K562 (cell line): Measurements from ENCODE around the gene SNRPB. TPM values are rescaled to one million over a fixed set of nuclear protein-coding genes. Genes with fewer than 3 reads are reported as not detected.

Experiments
- ATAC-seq: fragments of 200-7000 bp; cut with Tn5 transposase; 3 replicates; pipeline ENCODE4 v1.9.1; 2020; ENCODE audit warnings: moderate library complexity
- BruUV-seq: library from RNA; stranded (reverse); fragments of 400-500 nt; replicated peaks from 2 replicates; lab custom pipeline; 2021; lab: Mats Ljungman, UMichigan
- CTCF ChIA-PET: fragments of 300-600 bp; formaldehyde crosslinking; extraction: SDS; loops from one replicate; lab custom pipeline; 2021; ENCODE audit warnings: low intra/inter-chr PET ratio; lab: Yijun Ruan, JAX
- POLR2A ChIA-PET: fragments of 300-600, 350-650 bp; sonication (Branson Sonifier 250); formaldehyde crosslinking; extraction: SDS; loops from one replicate; lab custom pipeline; 2021; ENCODE audit warnings: antibody characterized with exemption, inconsistent platforms; lab: Yijun Ruan, JAX
- DNase-seq, 4 experiments: peaks; one replicate each; pipeline versions ENCODE4 v3.0.0 to v3.0.0-alpha.2; 2011 to 2018; ENCODE audit warnings: low spot score in 3 of 4, mixed read lengths in 3 of 4; ENCODE audit errors: extremely low read depth in 1 of 4
- FAIRE-seq: peaks from 2 replicates; lab custom pipeline; 2011; peaks lifted over from hg19 to GRCh38; lab: Jason Lieb, UNC
- H2AFZ ChIP-seq: 2 replicates; pipeline ENCODE4 v1.6.0; 2011; ENCODE audit warnings: low read depth, low read length, control low read depth, inconsistent platforms
- H3K27ac ChIP-seq: fragments of 200-600 bp; 3 replicates; pipeline ENCODE4 v1.8.0; 2011; ENCODE audit warnings: low read depth, mild to moderate bottlenecking, control low read depth, inconsistent platforms, low read length, moderate library complexity, mixed read lengths; ENCODE audit errors: extremely low read depth
- H3K27me3 ChIP-seq, 2 experiments: fragments of 300-600 bp in 1 of 2; 2 replicates in 1 of 2; 3 replicates in 1 of 2; pipeline versions ENCODE4 v1.6.0 to v1.8.0; 2011; ENCODE audit warnings: inconsistent platforms in 2 of 2, low read length in 2 of 2, mild to moderate bottlenecking in 1 of 2, mixed read lengths in 1 of 2, moderate library complexity in 1 of 2; ENCODE audit not compliant: control insufficient read depth in 2 of 2, insufficient read depth in 2 of 2
- H3K36me3 ChIP-seq: fragments of 300-600 bp; 3 replicates; pipeline ENCODE4 v1.8.0; 2011; ENCODE audit warnings: mild to moderate bottlenecking, low read length, inconsistent platforms; ENCODE audit not compliant: control insufficient read depth, insufficient read depth
- H3K4me1 ChIP-seq, 2 experiments: fragments of 200-600 bp in 1 of 2; replicated peaks in 1 of 2; 2 replicates in 1 of 2; 3 replicates in 1 of 2; pipeline versions ENCODE4 v1.5.1 to v1.8.0; 2011; ENCODE audit warnings: inconsistent platforms in 2 of 2, low read length in 2 of 2, mild to moderate bottlenecking in 1 of 2, mixed read lengths in 1 of 2, moderate library complexity in 1 of 2; ENCODE audit not compliant: control insufficient read depth in 2 of 2, insufficient read depth in 2 of 2
- H3K4me2 ChIP-seq: 2 replicates; pipeline ENCODE4 v1.6.1; 2011; ENCODE audit warnings: low read length, control low read depth, inconsistent platforms, mixed read lengths; ENCODE audit not compliant: insufficient read depth
- H3K4me3 ChIP-seq: fragments of 200-600 bp; sonication (generic), shearing (Covaris generic); 2 replicates; pipeline ENCODE4 v1.5.1; 2016; ENCODE audit warnings: control low read depth, inconsistent platforms
- H3K79me2 ChIP-seq: fragments of 200-600 bp; 3 replicates; pipeline ENCODE4 v1.8.0; 2011; ENCODE audit warnings: low read length, inconsistent platforms; ENCODE audit not compliant: control insufficient read depth, insufficient read depth
- H3K9ac ChIP-seq, 2 experiments: 2 replicates each; pipeline versions ENCODE4 v1.6.0 to v1.6.1; 2011; ENCODE audit warnings: low read depth in 2 of 2, low read length in 2 of 2, control low read depth in 1 of 2, inconsistent platforms in 1 of 2, mild to moderate bottlenecking in 1 of 2, mixed read lengths in 1 of 2; ENCODE audit not compliant: insufficient read depth in 1 of 2
- H3K9me1 ChIP-seq: one replicate; pipeline ENCODE4 v1.6.0; 2011; ENCODE audit warnings: inconsistent platforms, mild to moderate bottlenecking, low read length, moderate library complexity; ENCODE audit not compliant: control insufficient read depth, insufficient read depth
- H3K9me3 ChIP-seq: replicated peaks from 2 replicates; pipeline ENCODE4 v1.5.1; 2011; ENCODE audit warnings: low read depth, low read length, inconsistent platforms; ENCODE audit not compliant: control insufficient read depth, insufficient read depth
- H4K20me1 ChIP-seq: replicated peaks from 2 replicates; pipeline ENCODE4 v1.6.1; 2011; ENCODE audit warnings: low read length, inconsistent platforms, mixed read lengths; ENCODE audit not compliant: control insufficient read depth, insufficient read depth
- ARNT ChIP-seq, 2 experiments: fragments of 450-650 bp; IDR thresholded peaks; 2 replicates each; pipeline ENCODE4 v1.6.1; 2016; ENCODE audit warnings: mild to moderate bottlenecking in 1 of 2
- BDP1 ChIP-seq: IDR thresholded peaks from 3 replicates; pipeline ENCODE4 v1.6.1; 2011; ENCODE audit not compliant: insufficient read length, insufficient read depth
- CBFA2T3 ChIP-seq: fragments of 450-650 bp; IDR thresholded peaks from 2 replicates; pipeline ENCODE4 v1.6.1; 2017
- HNRNPK ChIP-seq: fragments of 200-400 bp; formaldehyde crosslinking; IDR thresholded peaks from one replicate; pipeline ENCODE4 v1.6.1; 2018; ENCODE audit warnings: mild to moderate bottlenecking, low read depth, low read length; ENCODE audit not compliant: poor library complexity, severe bottlenecking
- JUND ChIP-seq, 2 experiments: IDR thresholded peaks; 2 replicates in 1 of 2; 3 replicates in 1 of 2; pipeline ENCODE4 v1.6.1; 2011; ENCODE audit warnings: borderline replicate concordance in 2 of 2, low read depth in 2 of 2, low read length in 2 of 2, improper control_type of control experiment in 1 of 2, missing biosample characterization in 1 of 2, missing genetic modification characterization in 1 of 2, missing genetic modification reagents in 1 of 2
- POU5F1 ChIP-seq: fragments of 150-350 bp; IDR thresholded peaks from 2 replicates; pipeline ENCODE4 v1.6.1; 2014; ENCODE audit warnings: borderline replicate concordance, low read length, low read depth, mild to moderate bottlenecking; ENCODE audit not compliant: partially characterized antibody
- SPI1 ChIP-seq: IDR thresholded peaks from 2 replicates; pipeline ENCODE4 v1.6.1; 2011; ENCODE audit warnings: low read depth, low read length, control low read depth, borderline replicate concordance
- TCF3 ChIP-seq: sonication (generic); formaldehyde crosslinking; IDR thresholded peaks from 2 replicates; pipeline ENCODE4 v1.4.0; 2020; ENCODE audit warnings: mild to moderate bottlenecking, missing genetic modification reagents
- TEAD4 ChIP-seq, 2 experiments: sonication (generic) in 1 of 2; formaldehyde crosslinking in 1 of 2; IDR thresholded peaks; 2 replicates each; pipeline versions ENCODE4 v1.6.1 to v1.8.0; 2012 to 2022; ENCODE audit warnings: borderline replicate concordance in 1 of 2, inconsistent platforms in 1 of 2, low read length in 1 of 2, mild to moderate bottlenecking in 1 of 2, missing genetic modification reagents in 1 of 2
- TGIF2 ChIP-seq: sonication (generic); formaldehyde crosslinking; IDR thresholded peaks from 2 replicates; pipeline ENCODE4 v1.8.1; 2022; ENCODE audit warnings: mild to moderate bottlenecking, missing genetic modification reagents, moderate library complexity
- THRAP3 ChIP-seq: fragments of 450-650 bp; IDR thresholded peaks from 2 replicates; pipeline ENCODE4 v1.6.1; 2016; ENCODE audit warnings: mild to moderate bottlenecking, inconsistent platforms, borderline replicate concordance
- ZEB2 ChIP-seq: fragments of 450-650 bp; IDR thresholded peaks from 2 replicates; pipeline ENCODE4 v1.6.1; 2016
- ZNF695 ChIP-seq: fragments of 450-650 bp; formaldehyde crosslinking; IDR thresholded peaks from 2 replicates; pipeline ENCODE4 v1.4.0; 2020; ENCODE audit warnings: mild to moderate bottlenecking, moderate library complexity
- WGBS: fragments of 100-300 bp; shearing (Covaris generic); methylation state at CpG from one replicate; pipeline ENCODE4 v1.1.6; 2016; ENCODE audit warnings: low coverage, mixed read lengths; ENCODE audit not compliant: insufficient coverage; ENCODE audit errors: missing lambda C conversion rate; 5-methylcytosine and 5-hydroxymethylcytosine counted together
- in situ Hi-C: fragments of 300-500 bp; cut with MboI; formaldehyde crosslinking; loops from 4 replicates; pipeline ENCODE4 v1.15.0; 2018; ENCODE audit warnings: inconsistent platforms, mixed read lengths
- intact Hi-C: fragments of 100-400 bp; cut with micrococcal nuclease; formaldehyde crosslinking; loops from 2 replicates; pipeline ENCODE4 v1.14.2; 2022
- polyA plus RNA-seq, 8 experiments: library from polyadenylated mRNA; depleted of rRNA in 4 of 8; stranded (reverse) in 5 of 8; unstranded in 3 of 8; fragments of >200 nt; fragmentation: Nextera tagmentation in 2 of 8; fragmentation: Illumina TruSeq in 1 of 8; extraction: Ambion mirVana in 2 of 8; extraction: Trizol in 1 of 8; gene quantifications; 2 replicates each; pipeline versions ENCODE4 v1.2.1 to v1.2.3, GENCODE V29; 2011 to 2014; ENCODE audit warnings: inconsistent platforms in 1 of 8, missing spikeins in 1 of 8
- total RNA-seq, 7 experiments: library from RNA; depleted of rRNA in 6 of 7; stranded (reverse); fragments of >200 nt in 6 of 7; fragmentation: Illumina TruSeq in 2 of 7; extraction: Trizol in 2 of 7; gene quantifications; 2 replicates each; pipeline versions ENCODE4 v1.2.1 to v1.2.3, GENCODE V29; 2011 to 2021; ENCODE audit warnings: low replicate concordance in 1 of 7
- TF ChIP-seq, protein P1 (sequence below): fragments of 200-800 bp; sonication (Bioruptor generic); IDR thresholded peaks from 2 replicates; pipeline ENCODE4 v1.6.1; 2016; ENCODE audit warnings: missing genetic modification characterization, missing compliant biosample characterization
- TF ChIP-seq, protein P2 (sequence below), 2 experiments: fragments of 450-650 bp in 1 of 2; sonication (generic) in 1 of 2; formaldehyde crosslinking in 1 of 2; IDR thresholded peaks in 1 of 2; conservative IDR thresholded peaks in 1 of 2; 2 replicates each; pipeline versions ENCODE4 v1.6.1 to v1.8.1; 2016 to 2023; ENCODE audit warnings: mild to moderate bottlenecking in 2 of 2, moderate library complexity in 2 of 2, inconsistent platforms in 1 of 2, missing genetic modification reagents in 1 of 2

The SNRPB gene
- total and polyA plus RNA-seq, 9 of the 15 experiments (the other 6 are each of a cell fraction or from before 2014, with no cell fraction given): 13.1 to 615 (median 266) TPM

DNA sequence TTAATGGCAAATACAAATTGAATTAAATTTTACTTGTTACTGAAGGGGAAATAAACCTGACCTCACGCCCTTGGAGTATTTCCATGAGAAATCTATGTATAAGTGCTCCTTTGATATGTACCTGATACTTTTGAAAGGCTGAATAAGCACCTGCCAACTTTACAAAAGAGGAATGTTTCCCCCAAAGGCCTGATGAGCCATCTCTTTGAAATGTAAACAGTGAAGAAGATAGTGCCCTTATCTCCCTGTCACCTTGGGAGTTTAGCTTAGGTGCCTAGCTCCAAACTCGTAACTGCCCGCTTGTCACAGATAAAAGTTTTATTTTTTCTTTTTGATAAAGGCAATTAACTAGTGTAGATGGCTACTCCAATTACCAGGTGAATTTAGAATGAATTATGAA, 39.2 kb upstream of the SNRPB start:
- intact Hi-C loops (no loop called here), in situ Hi-C loops (no loop called here)
- Histone ChIP-seq H3K27ac (peak overlapping the region; percentile 94; the same call in 2 of the 3 replicates), H3K27me3 (no peaks in the 10 kb centered on the region), H3K36me3 (no peaks in the 10 kb centered on the region), H3K79me2 (peaks cover 19% of the 10 kb centered on the region), H3K9me3 (no peaks in the 10 kb centered on the region), H2AFZ (no peak overlapping the region), H3K9ac (peak overlapping the region in 1 of 2 experiments; percentile 87; a peak in 1 of 4 replicates), H3K4me3 (no peak overlapping the region), H3K4me2 (peak overlapping the region; percentile 85), H3K9me1 (no peaks in the 10 kb centered on the region), H3K4me1 (peaks cover 9 to 16% of the 10 kb centered on the region in 2 experiments; a peak in 4 of 5 replicates), H4K20me1 (no peaks in the 10 kb centered on the region)
- whole genome bisulfite sequencing: 0% methylated on average over 3 of the region's 3 CpGs
- CTCF ChIA-PET: no interaction called here
- BruUV-seq: no TSS peak
- DNase-seq (no peak), ATAC-seq (no peak), FAIRE-seq (no peak)
- POLR2A ChIA-PET: interaction anchor here (1.2 to 1.9 kb wide), 4 partner anchors 10 to 42 kb away, joined by 3 to 10 read pairs (median 4); partner anchors contain the start of gene SNRPB
- TF ChIP-seq ZEB2 (peak; percentile 35; the same call in 1 of the 2 replicates), TGIF2 (CRISPR knock-in tag) (no peak), HNRNPK (no peak), TEAD4 (IDR thresholded peaks at IDR 0.05; ENCODE audit: low read length) (peak; percentile 41; the same call in 1 of the 2 replicates), TEAD4 (CRISPR knock-in tag; IDR thresholded peaks at IDR 0.05; ENCODE audit: borderline replicate concordance) (no peak), JUND (IDR thresholded peaks at IDR 0.05; ENCODE audit: borderline replicate concordance, low read depth, low read length) (peak; percentile 43; the same call in 1 of the 2 replicates), JUND (tag; IDR thresholded peaks at IDR 0.05; ENCODE audit: borderline replicate concordance, low read depth, low read length) (no peak; the same call in 2 of the 3 replicates), ARNT (IDR thresholded peaks at IDR 0.05) (no peak), SPI1 (no peak), POU5F1 (no peak), CBFA2T3 (peak; percentile 60), TCF3 (CRISPR knock-in tag) (peak; percentile 52), THRAP3 (no peak), ZNF695 (no peak), BDP1 (no peak)
- TF ChIP-seq, protein P1, sequence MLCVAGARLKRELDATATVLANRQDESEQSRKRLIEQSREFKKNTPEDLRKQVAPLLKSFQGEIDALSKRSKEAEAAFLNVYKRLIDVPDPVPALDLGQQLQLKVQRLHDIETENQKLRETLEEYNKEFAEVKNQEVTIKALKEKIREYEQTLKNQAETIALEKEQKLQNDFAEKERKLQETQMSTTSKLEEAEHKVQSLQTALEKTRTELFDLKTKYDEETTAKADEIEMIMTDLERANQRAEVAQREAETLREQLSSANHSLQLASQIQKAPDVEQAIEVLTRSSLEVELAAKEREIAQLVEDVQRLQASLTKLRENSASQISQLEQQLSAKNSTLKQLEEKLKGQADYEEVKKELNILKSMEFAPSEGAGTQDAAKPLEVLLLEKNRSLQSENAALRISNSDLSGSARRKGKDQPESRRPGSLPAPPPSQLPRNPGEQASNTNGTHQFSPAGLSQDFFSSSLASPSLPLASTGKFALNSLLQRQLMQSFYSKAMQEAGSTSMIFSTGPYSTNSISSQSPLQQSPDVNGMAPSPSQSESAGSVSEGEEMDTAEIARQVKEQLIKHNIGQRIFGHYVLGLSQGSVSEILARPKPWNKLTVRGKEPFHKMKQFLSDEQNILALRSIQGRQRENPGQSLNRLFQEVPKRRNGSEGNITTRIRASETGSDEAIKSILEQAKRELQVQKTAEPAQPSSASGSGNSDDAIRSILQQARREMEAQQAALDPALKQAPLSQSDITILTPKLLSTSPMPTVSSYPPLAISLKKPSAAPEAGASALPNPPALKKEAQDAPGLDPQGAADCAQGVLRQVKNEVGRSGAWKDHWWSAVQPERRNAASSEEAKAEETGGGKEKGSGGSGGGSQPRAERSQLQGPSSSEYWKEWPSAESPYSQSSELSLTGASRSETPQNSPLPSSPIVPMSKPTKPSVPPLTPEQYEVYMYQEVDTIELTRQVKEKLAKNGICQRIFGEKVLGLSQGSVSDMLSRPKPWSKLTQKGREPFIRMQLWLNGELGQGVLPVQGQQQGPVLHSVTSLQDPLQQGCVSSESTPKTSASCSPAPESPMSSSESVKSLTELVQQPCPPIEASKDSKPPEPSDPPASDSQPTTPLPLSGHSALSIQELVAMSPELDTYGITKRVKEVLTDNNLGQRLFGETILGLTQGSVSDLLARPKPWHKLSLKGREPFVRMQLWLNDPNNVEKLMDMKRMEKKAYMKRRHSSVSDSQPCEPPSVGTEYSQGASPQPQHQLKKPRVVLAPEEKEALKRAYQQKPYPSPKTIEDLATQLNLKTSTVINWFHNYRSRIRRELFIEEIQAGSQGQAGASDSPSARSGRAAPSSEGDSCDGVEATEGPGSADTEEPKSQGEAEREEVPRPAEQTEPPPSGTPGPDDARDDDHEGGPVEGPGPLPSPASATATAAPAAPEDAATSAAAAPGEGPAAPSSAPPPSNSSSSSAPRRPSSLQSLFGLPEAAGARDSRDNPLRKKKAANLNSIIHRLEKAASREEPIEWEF: no peak
- TF ChIP-seq, protein P2, sequence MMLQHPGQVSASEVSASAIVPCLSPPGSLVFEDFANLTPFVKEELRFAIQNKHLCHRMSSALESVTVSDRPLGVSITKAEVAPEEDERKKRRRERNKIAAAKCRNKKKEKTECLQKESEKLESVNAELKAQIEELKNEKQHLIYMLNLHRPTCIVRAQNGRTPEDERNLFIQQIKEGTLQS (IDR thresholded peaks at IDR 0.05): 0 out of 2 replicates have a peak, but pooled peaks have one; percentile 28
- TF ChIP-seq, protein P2 (CRISPR knock-in tag; conservative IDR thresholded peaks at IDR 0.05): no peak
